Smooth muscle cell (in vitro differentiated cells): ENCODE measurements around the gene PDRG1. TPM values are rescaled to one million over a fixed set of nuclear protein-coding genes. Genes with fewer than 3 reads are reported as not detected.

Experiments
- DNase-seq: peaks from one replicate; lab custom pipeline; 2025; ENCODE audit not compliant: unreplicated experiment; lab: John Stamatoyannopoulos, UW
- H2AFZ ChIP-seq: fragments of 200-600 bp; sonication (generic); 2 replicates; pipeline ENCODE4 v1.6.0; 2016; ENCODE audit warnings: antibody characterized with exemption, low read depth, mild to moderate bottlenecking
- H3F3A ChIP-seq: fragments of 200-600 bp; sonication (generic); 2 replicates; pipeline ENCODE4 v1.6.0; 2017; ENCODE audit warnings: antibody characterized with exemption, low read depth
- H3K27ac ChIP-seq: fragments of 200-600 bp; sonication (generic); 2 replicates; pipeline ENCODE4 v1.5.1; 2016; ENCODE audit warnings: low read depth, mild to moderate bottlenecking
- H3K27me3 ChIP-seq: fragments of 200-600 bp; sonication (generic); 2 replicates; pipeline ENCODE4 v1.6.1; 2016; ENCODE audit warnings: low read depth, mild to moderate bottlenecking
- H3K36me3 ChIP-seq: fragments of 200-600 bp; sonication (generic); 2 replicates; pipeline ENCODE4 v1.5.1; 2016; ENCODE audit warnings: low read depth
- H3K4me1 ChIP-seq: fragments of 200-600 bp; sonication (generic); 2 replicates; pipeline ENCODE4 v1.5.1; 2016; ENCODE audit warnings: low read depth
- H3K4me2 ChIP-seq: fragments of 200-600 bp; sonication (generic); 2 replicates; pipeline ENCODE4 v1.6.0; 2016; ENCODE audit warnings: mild to moderate bottlenecking
- H3K4me3 ChIP-seq: fragments of 200-600 bp; sonication (generic); 2 replicates; pipeline ENCODE4 v1.5.1; 2016; ENCODE audit warnings: mild to moderate bottlenecking
- H3K79me2 ChIP-seq: fragments of 200-600 bp; sonication (generic); 2 replicates; pipeline ENCODE4 v1.6.0; 2016; ENCODE audit warnings: low read depth, mild to moderate bottlenecking
- H3K9ac ChIP-seq: fragments of 200-600 bp; sonication (generic); 2 replicates; pipeline ENCODE4 v1.6.0; 2016; ENCODE audit warnings: low read depth
- H3K9me3 ChIP-seq: fragments of 200-600 bp; sonication (generic); replicated peaks from 2 replicates; pipeline ENCODE4 v1.5.1; 2016; ENCODE audit warnings: low read depth
- H4K20me1 ChIP-seq: fragments of 200-600 bp; sonication (generic); 2 replicates; pipeline ENCODE4 v1.6.0; 2016; ENCODE audit warnings: low read depth
- CTCF ChIP-seq: fragments of 200-600 bp; sonication (generic); IDR thresholded peaks from 2 replicates; pipeline ENCODE4 v1.5.1; 2017; ENCODE audit warnings: borderline replicate concordance, mild to moderate bottlenecking, antibody characterized with exemption; ENCODE audit not compliant: insufficient read depth, poor library complexity, severe bottlenecking
- WGBS: methylation state at CpG from one replicate; pipeline ENCODE4 v1.1.7; 2016; ENCODE audit warnings: low lambda C conversion rate; 5-methylcytosine and 5-hydroxymethylcytosine counted together
- polyA plus RNA-seq: library from polyadenylated mRNA; unstranded; fragments of >200 nt; fragmentation: Nextera tagmentation; extraction: Ambion mirVana; gene quantifications from 2 replicates; pipeline ENCODE4 v1.2.1, GENCODE V29; 2016
- total RNA-seq: library from RNA; depleted of rRNA; stranded (reverse); fragments of >200 nt; gene quantifications from 2 replicates; pipeline ENCODE4 v1.2.3, GENCODE V29; 2014

The PDRG1 gene
- total and polyA plus RNA-seq, 2 experiments from 2014 or later = 8.1 to 30.3 TPM

GRCh38 chr20:31916708-31917107 lies 35.1 kb downstream of the PDRG1 start:
- Histone ChIP-seq H3F3A (peaks cover 17% of the 10 kb centered on the region), H3K36me3 (no peaks in the 10 kb centered on the region), H3K27ac (no peak overlapping the region), H3K9ac (no peak overlapping the region), H2AFZ (no peak overlapping the region), H3K79me2 (no peaks in the 10 kb centered on the region), H3K4me1 (no peaks in the 10 kb centered on the region), H3K4me3 (no peak overlapping the region), H3K4me2 (no peak overlapping the region), H3K27me3 (no peaks in the 10 kb centered on the region), H4K20me1 (no peaks in the 10 kb centered on the region), H3K9me3 (no peaks in the 10 kb centered on the region)
- WGBS = 96% methylated on average over 4 of the region's 4 CpGs
- no peak for TF ChIP-seq CTCF
- DNase-seq = no peak

- H3K9ac ChIP-seq = no peak overlapping the region
- H3K79me2 ChIP-seq = no peaks in the 10 kb centered on the region
- no peak for TF ChIP-seq CTCF
- WGBS = 87% methylated on average over 7 of the region's 7 CpGs
- H3K4me3 ChIP-seq = no peak overlapping the region
- DNase-seq = no peak
- peaks cover 17% of the 10 kb centered on the region for H3F3A ChIP-seq
- H3K9me3 ChIP-seq = no peaks in the 10 kb centered on the region
- H3K4me1 ChIP-seq = no peaks in the 10 kb centered on the region
- no peaks in the 10 kb centered on the region for H3K27me3 ChIP-seq
- H4K20me1 ChIP-seq = no peaks in the 10 kb centered on the region
- H3K4me2 ChIP-seq = no peak overlapping the region
- H3K36me3 ChIP-seq = no peaks in the 10 kb centered on the region
- no peak overlapping the region for H3K27ac ChIP-seq
- H2AFZ ChIP-seq = no peak overlapping the region
Observed at GRCh38 chr20:31915491-31916280, 36.2 kb downstream of the PDRG1 start.

GRCh38 chr20:31914170-31914569 lies 37.7 kb downstream of the PDRG1 start:
- DNase-seq = no peak
- Histone ChIP-seq H2AFZ (no peak overlapping the region), H3K27ac (no peak overlapping the region), H3K27me3 (no peaks in the 10 kb centered on the region), H3F3A (peaks cover 17% of the 10 kb centered on the region), H3K9me3 (no peaks in the 10 kb centered on the region), H4K20me1 (no peaks in the 10 kb centered on the region), H3K4me2 (no peak overlapping the region), H3K4me1 (no peaks in the 10 kb centered on the region), H3K4me3 (no peak overlapping the region), H3K79me2 (no peaks in the 10 kb centered on the region), H3K9ac (no peak overlapping the region), H3K36me3 (no peaks in the 10 kb centered on the region)
- 66% methylated on average over 5 of the region's 5 CpGs for WGBS
- TF ChIP-seq CTCF = no peak
